ENCODE data around the gene USP6NL.

USP6NL gene

GRCh38 chr10:11415095-11415494, 196.4 kb downstream of the USP6NL start:
- DNase-seq (ENCODE audit: low read depth) = no peak

- no peak for DNase-seq (ENCODE audit: low read depth)
These were observed 197.0 kb downstream of the USP6NL start for GRCh38 chr10:11414314-11415038.

- DNase-seq (ENCODE audit: low read depth) = no peak
These were observed 199.4 kb downstream of the USP6NL start for GRCh38 chr10:11411926-11412545.

GRCh38 chr10:11409357-11409756, 202.1 kb downstream of the USP6NL start:
- no peak for DNase-seq (ENCODE audit: low read depth)

- no peak for DNase-seq (ENCODE audit: low read depth)
These were observed 203.5 kb downstream of the USP6NL start for GRCh38 chr10:11407939-11408338.

GRCh38 chr10:11406746-11407145, 204.7 kb downstream of the USP6NL start:
- DNase-seq (ENCODE audit: low read depth) = no peak

GRCh38 chr10:11404901-11405300, 206.5 kb downstream of the USP6NL start:
- DNase-seq (ENCODE audit: low read depth) = no peak
